Activated T-cell treated with anti-CD3 and anti-CD28 coated beads, Interleukin-2, amount 50 U/mL, for 1 hour (primary cell): ENCODE results near the gene SMYD3.

Experiments
- DNase-seq: peaks from one replicate; pipeline ENCODE4 v3.0.0-alpha.2; 2020

Gene SMYD3

GRCh38 chr1:246515390-246516005 lies 8.4 kb upstream of the SMYD3 start:
- no peak for DNase-seq

DNA sequence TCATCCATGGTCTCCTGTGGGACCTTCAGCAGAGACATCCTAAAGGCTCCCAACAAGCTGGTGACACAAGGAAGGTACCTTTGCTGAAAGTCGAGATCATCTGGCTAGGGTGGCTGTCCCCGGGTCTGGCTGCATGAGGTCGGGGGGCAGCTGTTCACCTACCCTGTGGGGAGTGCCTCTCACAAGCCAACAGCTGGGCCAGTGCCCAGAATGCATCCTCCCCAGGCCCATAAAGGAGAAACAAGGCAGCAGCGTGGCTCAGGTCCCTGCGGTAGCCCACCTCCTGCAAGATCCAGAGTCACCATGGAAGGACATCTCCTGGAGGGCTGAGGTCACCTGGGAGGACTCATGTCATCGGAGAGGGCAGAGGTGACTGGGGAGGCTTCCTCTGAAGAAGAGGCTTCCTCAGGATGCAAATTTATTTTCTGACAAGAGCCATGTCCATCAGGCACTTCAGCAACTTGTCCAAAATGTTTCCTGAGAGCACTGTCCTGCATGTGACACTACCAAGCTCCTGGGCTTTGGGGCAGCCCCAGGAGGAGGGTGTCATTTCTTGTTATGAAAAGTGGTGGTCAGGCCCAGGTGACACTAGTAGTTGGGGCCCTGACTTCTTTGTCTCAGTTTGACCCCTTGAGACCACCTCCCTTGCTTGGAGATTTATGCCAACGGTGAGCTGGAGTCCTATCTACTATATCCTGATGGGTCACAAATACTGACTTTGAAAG lies 6.7 kb upstream of the SMYD3 start:
- DNase-seq = no peak

- no peak for DNase-seq
These were observed 6.0 kb upstream of the SMYD3 start for GRCh38 chr1:246513041-246513440.

DNA sequence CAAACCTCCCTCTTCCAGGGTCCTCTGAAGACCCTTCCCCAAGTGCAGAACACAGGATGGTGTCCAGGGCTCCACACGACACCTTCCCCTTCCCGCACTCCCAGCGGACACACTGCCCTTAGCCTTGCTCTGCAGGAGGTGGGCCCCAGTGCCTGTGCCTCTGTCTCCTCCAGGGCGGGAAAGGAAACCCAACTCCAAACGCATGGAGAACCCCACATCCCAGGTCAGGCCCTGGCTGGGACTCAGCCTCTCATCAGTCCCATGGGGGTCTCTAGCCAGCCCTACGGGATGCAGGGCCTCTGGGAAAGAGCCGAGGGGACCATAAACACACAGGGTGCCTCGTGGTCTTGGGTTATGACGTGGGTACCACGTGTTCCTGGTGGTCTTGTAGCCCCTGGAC lies 5.6 kb upstream of the SMYD3 start:
- DNase-seq = no peak

- no peak for DNase-seq
These were observed 5.2 kb upstream of the SMYD3 start for GRCh38 chr1:246512230-246512629.

- no peak for DNase-seq
These were observed 4.1 kb upstream of the SMYD3 start for GRCh38 chr1:246511203-246511602.

DNA sequence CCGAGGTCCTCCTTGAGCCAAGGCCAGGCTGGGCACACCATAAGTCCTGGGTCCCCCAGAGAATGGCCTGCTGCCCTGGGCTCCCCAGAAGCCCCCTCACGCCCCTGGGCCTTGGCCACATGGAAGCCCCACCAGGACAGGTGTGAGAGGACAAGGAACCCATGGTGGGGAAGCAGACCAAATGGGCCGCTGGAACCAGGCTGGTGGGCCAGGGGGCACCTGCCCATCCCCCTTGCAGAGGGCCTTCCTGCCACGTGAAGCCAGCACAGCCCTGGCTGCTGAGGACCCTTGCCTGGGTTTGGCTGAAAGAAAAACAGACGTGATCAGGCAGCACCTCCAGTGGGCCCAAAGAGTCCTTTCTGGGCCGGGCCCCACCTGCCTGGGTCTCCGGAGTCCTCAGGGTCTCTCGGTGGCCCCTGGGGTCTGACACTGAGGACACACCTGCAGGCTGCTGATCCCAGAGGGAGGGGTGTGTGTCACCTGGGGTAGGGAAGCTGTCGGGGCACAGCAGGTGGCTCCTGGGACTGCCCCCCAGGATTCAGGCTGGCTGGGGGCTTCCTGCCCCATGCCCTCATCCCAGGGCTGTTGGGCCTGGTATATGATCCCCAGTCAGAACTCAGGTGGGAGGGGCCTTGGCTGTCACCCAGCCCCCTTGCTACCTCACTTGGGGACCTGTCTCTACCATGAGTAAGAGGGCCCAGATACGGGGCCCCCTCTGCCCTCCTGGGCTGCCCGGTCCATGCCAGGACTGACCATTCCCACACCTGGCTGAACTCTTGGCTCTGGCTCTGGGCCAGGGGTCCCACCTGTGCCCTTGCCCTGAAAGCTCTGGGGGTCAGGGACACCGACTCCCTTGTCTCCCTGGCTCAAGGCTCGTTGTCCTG lies 3.3 kb upstream of the SMYD3 start:
- no peak for DNase-seq

- DNase-seq = no peak
These were observed 2.0 kb upstream of the SMYD3 start for GRCh38 chr1:246508897-246509688.

GRCh38 chr1:246506367-246506673 lies 759 bp downstream of the SMYD3 start:
- DNase-seq = no peak

GRCh38 chr1:246503341-246503740 lies 3.7 kb downstream of the SMYD3 start:
- DNase-seq = no peak

DNA sequence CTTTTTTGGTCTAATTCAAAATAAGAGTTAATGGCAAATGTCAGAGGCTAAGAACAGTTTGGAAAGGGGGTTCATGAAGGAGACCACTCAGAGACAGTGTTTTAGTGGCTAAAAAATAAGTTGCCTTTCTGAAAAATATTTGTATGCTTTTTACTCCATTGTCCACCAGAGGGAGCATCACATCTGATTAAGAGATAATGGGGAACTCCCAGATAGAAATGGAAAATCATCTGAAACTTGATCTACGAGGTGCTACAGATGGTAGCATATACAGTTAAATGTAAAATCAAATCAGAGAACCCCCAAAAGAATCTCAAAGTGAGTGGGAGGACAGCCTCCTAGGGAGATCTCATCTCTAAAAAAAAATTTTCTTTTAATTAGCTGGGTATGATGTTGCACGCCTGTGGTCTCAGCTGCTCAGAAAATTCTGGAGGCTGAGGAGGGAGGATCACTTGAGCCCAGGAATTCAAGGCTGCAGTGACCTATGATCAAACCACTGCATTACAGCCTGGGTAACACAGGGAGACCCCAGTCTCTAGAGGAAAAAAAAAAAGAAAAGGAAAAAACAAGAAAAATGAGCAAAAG lies 9.7 kb downstream of the SMYD3 start:
- DNase-seq = no peak

DNA sequence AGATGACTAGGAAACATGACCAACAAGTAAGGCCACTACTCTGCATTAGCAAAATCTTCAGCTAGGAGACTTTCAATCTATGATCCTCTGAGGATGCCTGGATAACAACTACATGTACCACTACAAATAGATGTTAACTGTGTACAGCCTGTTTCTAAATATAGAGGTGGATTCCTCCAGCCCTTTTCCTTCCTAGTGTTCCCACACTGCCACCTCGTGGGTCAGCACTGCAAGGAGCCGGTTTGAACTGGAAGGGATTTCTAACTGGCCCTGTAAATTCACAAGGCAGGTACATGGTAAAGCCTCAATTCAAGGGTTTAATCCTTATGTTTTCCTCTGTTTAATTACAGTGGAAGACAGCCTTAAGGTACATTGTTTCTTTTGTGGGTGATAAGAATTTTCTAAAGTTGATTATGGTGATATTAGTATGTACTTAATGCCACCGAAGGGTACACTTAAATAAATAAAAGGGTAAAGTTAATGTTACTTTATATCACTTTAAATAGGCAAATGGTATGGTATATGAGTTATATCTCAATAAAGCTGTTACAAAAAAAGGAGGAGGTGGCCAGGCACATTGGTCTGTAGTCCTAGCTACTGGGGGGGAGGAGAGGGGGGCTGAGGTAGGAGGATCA lies 14.4 kb downstream of the SMYD3 start:
- no peak for DNase-seq

DNA sequence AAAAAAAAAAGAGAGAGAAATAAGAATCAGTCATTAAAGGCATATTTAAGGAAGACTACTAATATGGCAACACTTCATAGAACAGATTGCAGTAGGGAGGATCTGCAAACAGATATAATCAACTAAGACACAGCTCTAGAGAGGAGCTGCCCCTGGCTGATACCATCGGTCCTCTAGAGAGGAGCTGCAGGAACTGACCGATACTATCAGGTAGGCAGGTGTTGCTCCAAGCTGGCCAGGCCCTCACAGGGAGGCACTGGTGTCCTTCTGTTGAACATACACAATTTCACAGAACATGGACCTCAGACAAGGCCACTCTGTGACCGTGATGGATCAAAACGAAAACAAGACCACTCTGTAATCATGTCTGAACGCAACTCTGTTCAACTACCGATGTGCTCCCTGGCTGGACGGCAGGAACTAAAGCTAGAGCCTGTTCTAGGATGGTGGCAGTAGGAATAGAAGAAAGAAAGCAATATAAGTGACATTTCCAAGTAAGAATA lies 15.5 kb downstream of the SMYD3 start:
- DNase-seq = no peak

DNA sequence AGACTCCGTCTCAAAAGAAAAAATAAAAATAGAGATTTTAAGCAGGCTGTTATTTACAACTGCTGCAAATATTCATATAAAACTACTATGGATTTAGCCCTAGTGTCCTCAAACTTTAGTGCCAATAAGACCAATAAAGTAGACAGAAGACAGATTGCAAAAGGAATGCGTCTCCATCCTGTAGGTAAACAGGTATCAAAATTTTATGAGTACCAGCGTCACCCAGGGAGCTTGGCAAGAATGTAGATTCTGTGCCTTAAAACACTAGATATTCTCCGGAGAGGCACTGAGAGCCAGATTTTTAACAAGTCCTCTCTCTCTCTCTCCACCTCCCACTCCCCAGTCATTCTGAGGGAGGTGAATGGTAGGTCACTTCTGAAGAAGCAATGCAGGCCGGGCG lies 18.4 kb downstream of the SMYD3 start:
- DNase-seq = no peak

DNA sequence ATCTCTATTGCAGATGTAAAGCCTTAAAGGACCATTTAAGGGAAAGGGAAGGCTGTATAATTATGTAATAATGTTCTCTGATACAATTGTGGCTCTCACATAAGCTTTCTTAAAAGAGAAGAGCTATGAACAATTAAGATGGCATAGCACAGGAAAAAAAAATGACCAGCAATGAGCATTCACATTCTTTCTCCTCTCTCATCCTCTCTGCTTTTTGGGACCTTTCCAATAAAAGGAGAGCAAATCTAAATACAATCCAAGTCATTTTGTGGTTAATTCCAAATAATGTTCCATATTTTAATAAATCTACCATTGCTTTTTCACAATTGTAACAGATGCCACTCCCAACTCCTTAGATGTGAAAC lies 23.5 kb downstream of the SMYD3 start:
- DNase-seq = no peak

- no peak for DNase-seq
These were observed 24.1 kb downstream of the SMYD3 start for GRCh38 chr1:246482805-246483568.

GRCh38 chr1:246479061-246479460 lies 28.0 kb downstream of the SMYD3 start:
- DNase-seq = no peak

- no peak for DNase-seq
These were observed 29.4 kb downstream of the SMYD3 start for GRCh38 chr1:246477634-246478033.

GRCh38 chr1:246476771-246477170 lies 30.3 kb downstream of the SMYD3 start:
- no peak for DNase-seq

- no peak for DNase-seq
These were observed 35.4 kb downstream of the SMYD3 start for GRCh38 chr1:246471688-246472087.

- DNase-seq = no peak
These were observed 36.5 kb downstream of the SMYD3 start for GRCh38 chr1:246470585-246470984.
